Lower lobe of right lung (tissue), 2 donors: Measurements from ENCODE around the gene SV2A. TPM values are rescaled to one million over a fixed set of nuclear protein-coding genes. Genes with fewer than 3 reads are reported as not detected.
"Not testable (repeated sequence)": the region's sequence is repeated elsewhere in the genome, so short reads cannot be mapped to it uniquely, and the experiment has no call there.

Source experiments
- ATAC-seq, 2 donors: fragments of 200-7000 bp; cut with Tn5 transposase; one replicate each; pipeline ENCODE4 v1.9.1; 2020 to 2022; ENCODE audit warnings: mild to moderate bottlenecking in 2 of 2, moderate library complexity in 2 of 2
- DNase-seq: peaks from one replicate; pipeline ENCODE4 v3.0.0-alpha.2; 2020
- H3K27ac ChIP-seq: fragments of 200-600 bp; one replicate; pipeline ENCODE4 v1.8.0; 2022
- H3K27me3 ChIP-seq: fragments of 200-600 bp; one replicate; pipeline ENCODE4 v1.8.0; 2022; ENCODE audit warnings: low read depth
- H3K36me3 ChIP-seq: fragments of 200-600 bp; one replicate; pipeline ENCODE4 v1.8.0; 2022; ENCODE audit warnings: mild to moderate bottlenecking
- H3K4me1 ChIP-seq: fragments of 200-600 bp; one replicate; pipeline ENCODE4 v1.8.0; 2022
- H3K4me3 ChIP-seq: fragments of 200-600 bp; one replicate; pipeline ENCODE4 v1.8.0; 2022; ENCODE audit warnings: mild to moderate bottlenecking
- H3K9me3 ChIP-seq: fragments of 200-600 bp; one replicate; pipeline ENCODE4 v1.8.0; 2022
- intact Hi-C: fragments of 100-400 bp; cut with DNase I; formaldehyde crosslinking; loops from one replicate; pipeline ENCODE4 v1.11.0; 2022
- total RNA-seq: library from RNA; stranded (reverse); fragmentation: NEBNext Ultra II Directional; extraction: Animal tissue kit (Norgen Biotek cat#: 25700); gene quantifications from one replicate; pipeline ENCODE4 v1.2.1, GENCODE V29; 2021
- TF ChIP-seq, protein P1 (sequence below): fragments of 200-600 bp; IDR thresholded peaks from one replicate; pipeline ENCODE4 v1.8.0; 2022; ENCODE audit warnings: antibody characterized with exemption, mild to moderate bottlenecking
- donor health status: DM: no; HTN: yes; CAD: no; lungs with severe emphysema.

SV2A gene
- total RNA-seq, 1 donor from 2014 or later: 0.86 TPM

DNA sequence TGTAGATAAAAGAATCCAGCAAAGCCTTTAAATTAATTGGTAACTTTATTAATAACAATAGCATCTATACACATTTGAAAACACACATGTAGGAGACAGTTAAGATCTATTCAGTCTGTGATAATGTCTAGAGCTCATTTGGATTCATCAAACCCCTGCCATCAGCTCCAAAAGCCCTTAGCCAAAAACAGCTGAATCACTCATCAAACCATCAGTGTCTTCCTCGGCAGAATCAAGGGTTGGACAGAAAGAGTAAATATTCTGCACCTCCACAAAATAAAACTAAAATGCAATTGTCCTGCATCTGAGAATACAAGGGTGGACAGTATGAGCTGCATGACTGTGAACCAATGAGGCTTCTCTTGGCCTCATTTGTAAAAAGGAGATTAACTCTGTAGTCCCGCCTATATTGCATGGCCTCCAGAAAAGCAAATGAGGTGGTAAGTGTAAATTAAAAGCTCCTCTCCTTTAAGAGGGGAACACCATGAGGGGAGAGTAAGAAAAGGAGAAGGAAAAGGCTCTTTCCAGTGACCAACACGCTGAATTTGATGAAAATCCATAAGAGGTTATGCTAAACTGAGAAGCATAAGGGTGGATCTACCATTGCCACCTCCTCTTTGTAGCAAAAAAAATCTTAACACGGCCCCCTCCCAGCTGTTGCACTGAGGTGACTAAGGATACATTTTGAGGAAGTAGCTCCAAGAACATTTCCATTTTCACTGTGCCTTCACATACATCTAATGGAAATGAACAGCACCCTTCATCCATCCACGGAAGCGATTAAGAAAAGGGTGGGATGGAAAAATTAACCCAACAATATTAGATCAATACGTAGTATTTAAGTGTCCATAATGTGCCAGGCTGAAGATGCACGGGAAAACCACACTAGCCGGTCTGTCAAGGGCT is 33.0 kb downstream of the SV2A start:
- DNase-seq: no peak
- H3K4me3 ChIP-seq: peak overlapping the region; percentile 70

DNA sequence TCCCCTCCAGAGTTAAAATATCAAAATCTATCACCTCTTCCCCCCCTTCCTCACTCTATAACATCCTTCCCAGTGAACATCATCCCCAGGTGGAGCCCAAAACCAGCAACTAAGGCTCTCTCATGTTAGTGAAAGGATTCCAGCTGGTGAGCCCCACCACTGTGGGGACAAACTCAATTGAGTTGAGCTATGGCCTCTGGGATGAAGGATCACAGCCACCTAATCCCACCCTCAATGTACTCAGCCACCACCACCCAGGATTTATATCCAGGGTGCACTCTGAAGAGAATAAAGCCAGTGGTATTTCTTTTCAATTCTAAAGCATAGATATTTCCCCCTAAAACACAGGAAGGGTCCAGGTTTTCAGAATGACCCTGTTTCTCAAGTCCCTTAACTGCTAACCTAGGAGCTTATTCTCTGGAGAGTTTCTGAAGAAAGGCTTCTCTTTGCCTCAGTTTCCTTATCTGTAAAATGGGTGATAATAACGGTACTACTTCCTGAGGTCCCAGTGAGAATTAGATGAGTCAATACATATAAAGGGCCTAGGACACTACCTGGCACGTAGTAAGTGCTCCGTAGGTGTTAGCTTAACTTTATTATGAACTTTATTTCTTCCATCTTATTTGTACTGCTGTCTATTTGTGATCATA is 33.9 kb downstream of the SV2A start:
- TF ChIP-seq, protein P1, sequence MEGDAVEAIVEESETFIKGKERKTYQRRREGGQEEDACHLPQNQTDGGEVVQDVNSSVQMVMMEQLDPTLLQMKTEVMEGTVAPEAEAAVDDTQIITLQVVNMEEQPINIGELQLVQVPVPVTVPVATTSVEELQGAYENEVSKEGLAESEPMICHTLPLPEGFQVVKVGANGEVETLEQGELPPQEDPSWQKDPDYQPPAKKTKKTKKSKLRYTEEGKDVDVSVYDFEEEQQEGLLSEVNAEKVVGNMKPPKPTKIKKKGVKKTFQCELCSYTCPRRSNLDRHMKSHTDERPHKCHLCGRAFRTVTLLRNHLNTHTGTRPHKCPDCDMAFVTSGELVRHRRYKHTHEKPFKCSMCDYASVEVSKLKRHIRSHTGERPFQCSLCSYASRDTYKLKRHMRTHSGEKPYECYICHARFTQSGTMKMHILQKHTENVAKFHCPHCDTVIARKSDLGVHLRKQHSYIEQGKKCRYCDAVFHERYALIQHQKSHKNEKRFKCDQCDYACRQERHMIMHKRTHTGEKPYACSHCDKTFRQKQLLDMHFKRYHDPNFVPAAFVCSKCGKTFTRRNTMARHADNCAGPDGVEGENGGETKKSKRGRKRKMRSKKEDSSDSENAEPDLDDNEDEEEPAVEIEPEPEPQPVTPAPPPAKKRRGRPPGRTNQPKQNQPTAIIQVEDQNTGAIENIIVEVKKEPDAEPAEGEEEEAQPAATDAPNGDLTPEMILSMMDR: no peak
- H3K9me3 ChIP-seq: no peaks in the 10 kb centered on the region
- H3K36me3 ChIP-seq: no peaks in the 10 kb centered on the region
- no peak overlapping the region for H3K4me3 ChIP-seq
- no peak overlapping the region for H3K27ac ChIP-seq
- ATAC-seq (no peak), DNase-seq (no peak)
- intact Hi-C loops: no loop called here
- no peaks in the 10 kb centered on the region for H3K27me3 ChIP-seq
- H3K4me1 ChIP-seq: peaks cover 11% of the 10 kb centered on the region

More for the DNA sequence above, 33.0 kb downstream of the SV2A start:
- no peak for ATAC-seq
- intact Hi-C loops: no loop called here
- TF ChIP-seq, protein P1: no peak
- Histone ChIP-seq H3K36me3 (no peaks in the 10 kb centered on the region), H3K9me3 (no peaks in the 10 kb centered on the region), H3K27ac (peak overlapping the region; percentile 99), H3K27me3 (no peaks in the 10 kb centered on the region), H3K4me1 (peaks cover 16% of the 10 kb centered on the region)

DNA sequence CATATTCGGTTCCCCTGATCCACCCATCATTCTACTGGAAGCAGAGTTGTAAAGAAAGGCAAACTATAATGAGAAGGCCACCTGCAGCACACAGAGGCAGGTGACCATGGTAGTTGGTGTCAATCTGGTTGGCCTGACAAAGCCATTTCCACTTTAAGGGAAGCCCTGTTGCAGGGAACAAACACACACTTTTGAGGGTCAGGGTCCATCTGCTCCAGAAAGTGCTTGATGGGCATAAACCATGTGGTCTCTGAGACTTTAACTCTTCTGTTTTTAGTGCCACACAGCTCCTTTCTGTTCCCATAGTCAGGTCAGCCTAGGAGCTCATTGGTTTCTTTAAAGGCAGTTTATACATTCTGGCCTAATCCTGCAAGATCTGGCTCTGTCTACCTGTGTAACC is 35.8 kb downstream of the SV2A start:
- no peaks in the 10 kb centered on the region for H3K27me3 ChIP-seq
- TF ChIP-seq, protein P1: no peak
- peaks cover 11% of the 10 kb centered on the region for H3K4me1 ChIP-seq
- no peaks in the 10 kb centered on the region for H3K9me3 ChIP-seq
- no peak overlapping the region for H3K27ac ChIP-seq
- H3K36me3 ChIP-seq: no peaks in the 10 kb centered on the region
- intact Hi-C loops: no loop called here
- ATAC-seq (no peak), DNase-seq (no peak)
- H3K4me3 ChIP-seq: no peak overlapping the region

DNA sequence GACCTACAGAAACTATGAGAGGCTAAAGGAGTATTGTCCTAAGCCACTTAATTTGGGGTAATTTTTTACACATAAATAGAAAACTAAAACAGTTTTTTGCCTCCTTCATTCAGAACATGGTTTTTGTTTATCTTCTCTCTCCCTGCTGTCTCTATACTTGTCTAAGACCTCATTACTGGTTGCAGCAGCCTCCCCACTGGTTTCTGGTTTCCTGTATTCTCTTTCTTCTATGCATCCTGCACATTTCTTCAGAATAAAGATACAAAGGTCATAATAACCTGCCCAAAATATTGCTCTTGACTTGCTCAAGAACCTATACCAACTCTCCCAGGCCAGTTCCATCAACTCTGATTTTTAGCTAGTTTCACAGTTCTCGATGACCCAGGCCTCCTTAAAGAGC is 38.1 kb downstream of the SV2A start:
- ATAC-seq (no peak), DNase-seq (no peak)
- Histone ChIP-seq H3K4me1 (peaks cover 3% of the 10 kb centered on the region), H3K27ac (no peak overlapping the region), H3K27me3 (no peaks in the 10 kb centered on the region), H3K4me3 (no peak overlapping the region), H3K36me3 (no peaks in the 10 kb centered on the region), H3K9me3 (no peaks in the 10 kb centered on the region)
- intact Hi-C loops: no loop called here
- TF ChIP-seq, protein P1: no peak

DNA sequence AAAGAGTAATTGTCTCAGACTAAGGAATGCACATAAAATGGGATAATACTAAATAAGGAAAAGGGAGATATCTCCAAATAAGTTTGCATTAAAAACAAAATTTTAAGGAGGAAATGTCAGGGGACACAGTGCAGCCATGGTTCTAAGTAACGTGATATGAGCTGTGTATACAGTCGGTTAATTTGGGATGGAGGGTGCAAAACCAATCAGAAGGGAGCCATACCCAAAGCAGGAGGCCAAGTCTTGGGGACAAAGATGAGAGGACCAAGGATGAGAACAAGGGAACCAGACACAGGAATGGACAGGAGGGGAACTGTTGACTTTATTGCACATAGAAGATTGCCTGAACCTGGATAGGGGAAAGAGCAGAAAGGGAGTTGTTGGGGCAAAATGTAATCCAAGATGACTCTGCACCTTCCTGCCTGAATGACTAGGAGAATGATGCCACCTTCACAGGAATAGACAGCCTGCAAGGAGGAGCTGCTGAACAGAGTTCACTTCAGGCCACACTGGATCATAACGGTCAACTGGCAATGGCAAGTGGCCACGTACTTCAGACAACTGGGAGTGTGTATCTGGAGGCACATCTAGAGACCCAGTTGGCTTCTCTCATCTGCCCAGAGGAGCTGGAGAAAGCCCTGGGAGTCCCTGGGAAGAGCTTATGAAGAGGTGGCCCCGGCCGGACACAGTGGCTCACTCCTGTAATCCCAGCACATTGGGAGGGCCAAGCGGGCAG is 40.3 kb downstream of the SV2A start:
- H3K9me3 ChIP-seq: no peaks in the 10 kb centered on the region
- no peaks in the 10 kb centered on the region for H3K27me3 ChIP-seq
- intact Hi-C loops: no loop called here
- no peak for DNase-seq
- no peak overlapping the region for H3K4me3 ChIP-seq
- H3K27ac ChIP-seq: no peak overlapping the region
- no peak for ATAC-seq
- H3K36me3 ChIP-seq: no peaks in the 10 kb centered on the region
- H3K4me1 ChIP-seq: no peaks in the 10 kb centered on the region
- TF ChIP-seq, protein P1: no peak

DNA sequence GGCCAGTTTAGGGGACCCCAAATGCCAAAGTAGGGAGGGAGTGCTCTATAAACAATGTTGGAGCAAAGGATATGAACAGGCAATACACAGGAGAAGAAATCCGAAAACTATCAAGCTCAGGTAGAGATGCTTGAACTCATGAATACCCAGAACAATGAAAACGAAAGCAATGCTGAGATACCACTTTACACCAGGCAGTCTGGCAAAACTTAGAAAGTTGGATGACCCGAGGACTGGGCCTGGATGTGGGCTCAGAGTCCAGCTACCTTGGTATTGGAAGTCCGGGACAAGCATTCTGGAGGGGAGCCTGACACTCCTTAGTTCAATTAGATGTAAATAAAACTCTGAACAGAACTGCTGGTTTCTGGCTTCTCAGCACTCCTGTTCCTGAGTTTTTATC is 44.6 kb downstream of the SV2A start:
- H3K27ac ChIP-seq, H3K36me3 ChIP-seq, H3K4me3 ChIP-seq, ATAC-seq, H3K27me3 ChIP-seq, intact Hi-C loops, H3K9me3 ChIP-seq, H3K4me1 ChIP-seq, DNase-seq: not testable (repeated sequence)

DNA sequence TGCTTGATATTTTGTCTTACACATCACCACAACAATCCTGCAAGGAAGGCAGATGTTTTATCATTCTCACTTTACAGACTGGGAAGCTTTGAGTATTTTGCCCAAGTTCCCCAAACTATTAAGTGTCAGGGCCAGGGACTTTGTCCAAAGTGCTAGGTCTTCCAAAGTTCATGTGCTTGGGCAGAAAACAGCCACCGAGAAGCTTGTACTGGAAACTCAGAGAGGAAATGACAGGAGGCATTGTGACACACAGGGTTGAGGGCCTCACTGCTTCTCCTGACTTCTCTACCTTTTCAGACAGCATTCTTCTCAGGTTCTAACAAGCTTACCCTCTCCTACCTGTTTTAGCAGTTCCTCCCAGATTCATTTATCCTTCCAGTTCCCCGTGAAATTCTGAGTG is 50.8 kb downstream of the SV2A start:
- H3K27me3 ChIP-seq, H3K27ac ChIP-seq, H3K4me3 ChIP-seq, DNase-seq, intact Hi-C loops, H3K4me1 ChIP-seq, H3K36me3 ChIP-seq, H3K9me3 ChIP-seq: not testable (repeated sequence)
- peak; percentile 39 to 45 for ATAC-seq

DNA sequence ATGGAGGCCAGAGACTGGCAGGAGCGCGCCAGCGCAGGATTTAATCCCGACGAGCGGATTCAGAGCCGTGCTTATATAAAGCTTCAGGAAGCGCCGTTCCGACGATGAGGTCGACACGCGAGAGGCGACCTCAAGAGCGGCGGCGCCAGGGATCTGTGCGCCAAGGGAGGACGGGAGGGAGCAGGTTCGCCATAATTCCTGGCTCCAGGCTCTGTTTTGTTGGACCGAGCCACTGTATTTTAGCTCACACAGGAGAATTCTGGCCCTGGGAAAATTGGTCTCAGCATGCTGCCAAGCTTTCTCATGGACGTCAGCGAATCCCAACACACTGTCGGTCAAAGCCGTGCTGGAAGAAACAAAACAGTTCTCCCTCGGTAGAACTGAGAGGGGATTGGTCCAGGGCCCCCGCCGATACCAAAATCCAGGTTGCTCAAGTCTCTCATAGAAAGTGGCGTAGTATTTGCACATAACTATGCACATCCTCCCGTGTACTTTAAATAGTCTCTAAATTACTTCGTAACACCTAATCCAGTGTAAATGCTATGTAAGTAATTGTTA is 56.1 kb downstream of the SV2A start:
- peak; percentile 59 to 68 for ATAC-seq
- H3K27ac ChIP-seq, H3K27me3 ChIP-seq, intact Hi-C loops, H3K4me1 ChIP-seq, H3K9me3 ChIP-seq, DNase-seq, H3K4me3 ChIP-seq, H3K36me3 ChIP-seq: not testable (repeated sequence)
